GM21515 (cell line): ENCODE measurements around the gene KIAA1210.

Experiments used
- ATAC-seq: cut with Tn5 transposase; IDR thresholded peaks from one replicate; pipeline ENCODE4 v1.9.1; 2021; ENCODE audit not compliant: unreplicated experiment

The KIAA1210 gene

GRCh38 chrX:119093991-119094735 is 33.4 kb downstream of the KIAA1210 start:
- no peak for ATAC-seq

GRCh38 chrX:119090627-119091026 is 37.0 kb downstream of the KIAA1210 start:
- no peak for ATAC-seq

- no peak for ATAC-seq
These were observed 38.0 kb downstream of the KIAA1210 start for GRCh38 chrX:119089619-119090018.

GRCh38 chrX:119087121-119087520 is 40.5 kb downstream of the KIAA1210 start:
- ATAC-seq = no peak

GRCh38 chrX:119084766-119085165 is 42.8 kb downstream of the KIAA1210 start:
- ATAC-seq = no peak

- no peak for ATAC-seq
These were observed 45.3 kb downstream of the KIAA1210 start for GRCh38 chrX:119082278-119082677.

- no peak for ATAC-seq
These were observed 52.2 kb downstream of the KIAA1210 start for GRCh38 chrX:119075270-119076025.

- no peak for ATAC-seq
These were observed 53.7 kb downstream of the KIAA1210 start for GRCh38 chrX:119073911-119074310.

GRCh38 chrX:119073200-119073905 is 54.3 kb downstream of the KIAA1210 start:
- ATAC-seq = no peak

- no peak for ATAC-seq
These were observed 54.9 kb downstream of the KIAA1210 start, which contains the start of gene CT47C1 for GRCh38 chrX:119072744-119073143. Gene CT47C1, plus strand, starts transcription at chrX:119072993. Its CDS starts 233 bp downstream, at chrX:119073226.

- no peak for ATAC-seq
These were observed 56.2 kb downstream of the KIAA1210 start for GRCh38 chrX:119071381-119071780.

- no peak for ATAC-seq
These were observed 57.9 kb downstream of the KIAA1210 start for GRCh38 chrX:119069762-119070161.

GRCh38 chrX:119069128-119069527 is 58.5 kb downstream of the KIAA1210 start:
- ATAC-seq = no peak

- ATAC-seq = no peak
These were observed 60.4 kb downstream of the KIAA1210 start for GRCh38 chrX:119067023-119067739.

GRCh38 chrX:119063428-119063827 is 64.2 kb downstream of the KIAA1210 start:
- no peak for ATAC-seq

- no peak for ATAC-seq
These were observed 64.8 kb downstream of the KIAA1210 start for GRCh38 chrX:119062750-119063374.

GRCh38 chrX:119055687-119056086 is 71.9 kb downstream of the KIAA1210 start:
- ATAC-seq = no peak

- ATAC-seq = no peak
These were observed 81.7 kb downstream of the KIAA1210 start for GRCh38 chrX:119045884-119046283.

GRCh38 chrX:119042996-119043395 is 84.6 kb downstream of the KIAA1210 start:
- no peak for ATAC-seq

- ATAC-seq = no peak
These were observed 85.6 kb downstream of the KIAA1210 start for GRCh38 chrX:119042040-119042439.
